SU-DHL-6 (cell line): ENCODE results near the gene ST3GAL4.

Source experiments
- CTCF ChIP-seq: fragments of 200-600 bp; sonication (generic); IDR thresholded peaks from one replicate; pipeline ENCODE4 v1.5.1; 2017; ENCODE audit warnings: antibody characterized with exemption, mild to moderate bottlenecking, low read length, moderate library complexity; ENCODE audit not compliant: insufficient read depth, poor library complexity, severe bottlenecking
- EZH2phosphoT487 ChIP-seq: fragments of 200-600 bp; sonication (generic), shearing (Covaris generic); conservative IDR thresholded peaks from 2 replicates; pipeline ENCODE4 v1.6.1; 2018; ENCODE audit warnings: mild to moderate bottlenecking, antibody characterized with exemption, low read length, moderate library complexity, mixed read lengths

GRCh38 chr11:126359431-126360048, 4.1 kb downstream of the ST3GAL4 start:
- TF ChIP-seq CTCF (no peak), EZH2phosphoT487 (no peak)
